ENCODE results near the gene GIPC3.

GRCh38 chr19:3639479-3639878 is 54.2 kb downstream of the GIPC3 start:
- TF ChIP-seq POLR2A (IDR thresholded peaks at IDR 0.05) (no peak), CTCF (IDR thresholded peaks at IDR 0.05) (no peak), POLR2AphosphoS5 (IDR thresholded peaks at IDR 0.05) (no peak), EP300 (IDR thresholded peaks at IDR 0.05) (no peak)
